COR-L47 (cell line): Measurements from ENCODE around the gene ACYP2.

Experiments used
- DNase-seq: peaks from one replicate; lab custom pipeline; 2025; lab: John Stamatoyannopoulos, UW

Gene ACYP2

DNA sequence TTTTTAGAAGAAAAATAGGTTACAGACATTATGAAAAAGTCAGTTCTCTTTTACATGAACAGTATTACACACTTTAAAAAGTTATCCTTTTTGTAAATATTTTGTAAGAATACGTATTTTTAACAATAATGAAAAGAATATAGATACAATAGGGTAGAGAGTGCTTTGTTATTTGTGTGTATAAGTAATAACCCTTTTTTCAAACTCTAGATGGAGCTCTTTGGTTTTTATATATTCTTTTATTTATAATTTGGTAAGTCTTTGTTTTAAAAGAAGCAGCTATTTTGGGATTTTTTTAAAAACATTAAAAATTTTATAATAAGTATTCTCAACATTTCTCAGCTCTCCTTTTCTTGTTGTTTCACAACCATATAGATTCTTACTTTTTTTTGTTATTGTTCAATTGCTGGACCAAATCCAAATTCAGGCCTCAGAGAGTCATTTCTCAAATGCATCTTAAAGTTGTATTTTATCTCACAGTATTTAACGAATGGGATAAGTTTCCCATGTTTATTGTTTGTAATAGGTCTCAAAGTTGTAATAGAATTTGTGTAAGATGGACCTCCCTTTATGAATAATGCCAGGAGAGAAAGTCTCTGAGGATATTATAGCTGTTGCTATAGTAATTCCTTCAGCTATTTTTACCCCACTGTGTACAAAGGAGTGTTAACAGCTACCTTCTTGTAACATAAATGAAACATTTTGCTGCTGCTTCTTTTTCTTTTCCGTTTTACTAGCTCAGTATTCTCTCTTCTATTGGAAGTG, 46.4 kb downstream of the ACYP2 start:
- no peak for DNase-seq

DNA sequence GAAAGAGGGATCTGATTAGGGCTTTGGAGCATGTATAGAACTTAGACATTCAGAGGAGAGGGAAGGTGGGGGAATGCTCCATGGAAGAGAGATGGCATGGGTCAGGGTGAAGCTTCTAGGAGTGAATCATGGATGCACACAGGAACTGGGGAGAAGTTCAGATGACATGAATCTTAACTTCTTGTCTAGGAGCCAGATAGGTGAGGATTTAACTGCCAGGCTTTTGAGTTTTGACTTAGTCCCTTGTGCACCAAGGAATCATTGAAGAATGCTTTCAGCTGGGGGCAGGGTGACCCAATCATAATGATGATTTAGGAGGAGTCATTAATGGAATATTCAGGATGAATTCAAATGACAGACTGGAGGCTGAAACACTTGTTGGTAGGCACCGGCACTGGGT, 48.7 kb downstream of the ACYP2 start:
- DNase-seq = no peak

DNA sequence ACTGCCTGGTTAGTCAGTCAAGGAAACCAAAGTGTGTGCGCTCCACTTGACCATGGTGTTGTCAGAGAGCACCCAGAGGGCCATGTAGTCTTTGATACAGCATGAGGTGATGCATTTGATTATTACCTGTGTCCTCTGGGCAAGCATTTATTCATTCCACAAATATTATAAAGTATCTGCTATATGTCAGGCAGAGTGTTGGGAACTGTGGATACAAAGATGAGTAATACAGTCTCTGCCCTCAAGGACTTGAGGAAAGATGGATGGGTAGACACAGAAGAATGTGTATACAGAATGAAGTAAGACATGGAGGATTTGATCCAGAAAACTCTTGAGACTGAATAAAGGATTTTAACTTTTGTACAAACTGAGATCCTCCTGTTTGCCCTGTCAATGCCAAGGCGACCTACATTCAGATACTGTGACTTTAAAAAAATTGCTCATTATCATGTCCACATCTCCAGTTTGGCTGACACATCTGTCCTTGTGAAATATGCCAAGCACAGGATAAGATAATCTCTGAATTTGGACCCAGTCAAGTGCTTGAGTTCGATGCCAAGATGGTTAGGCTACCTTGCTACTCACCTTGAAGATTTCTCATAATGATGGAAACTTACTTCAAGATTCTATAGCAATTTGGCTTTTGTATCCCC, 50.8 kb downstream of the ACYP2 start:
- DNase-seq = no peak

DNA sequence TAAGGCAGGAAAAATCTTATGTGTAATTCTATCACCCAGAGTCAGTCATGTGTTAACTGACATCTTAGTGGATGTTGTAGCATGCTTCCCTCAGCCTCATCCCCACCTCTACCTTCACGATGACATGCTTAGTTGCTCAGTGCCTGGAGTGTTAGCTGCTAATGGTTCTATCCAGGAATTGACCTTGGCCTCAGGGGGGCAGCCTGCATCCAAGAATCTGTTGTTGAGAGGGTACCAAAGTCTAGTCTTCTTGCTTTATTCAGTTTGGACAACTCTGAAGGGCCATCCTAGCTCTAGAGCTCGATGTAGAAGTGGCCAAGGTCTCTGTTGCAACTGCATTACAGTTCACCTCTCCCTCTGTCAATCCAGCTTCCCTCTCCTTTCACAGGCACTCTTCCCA, 61.2 kb downstream of the ACYP2 start:
- peak; percentile 44 for DNase-seq

DNA sequence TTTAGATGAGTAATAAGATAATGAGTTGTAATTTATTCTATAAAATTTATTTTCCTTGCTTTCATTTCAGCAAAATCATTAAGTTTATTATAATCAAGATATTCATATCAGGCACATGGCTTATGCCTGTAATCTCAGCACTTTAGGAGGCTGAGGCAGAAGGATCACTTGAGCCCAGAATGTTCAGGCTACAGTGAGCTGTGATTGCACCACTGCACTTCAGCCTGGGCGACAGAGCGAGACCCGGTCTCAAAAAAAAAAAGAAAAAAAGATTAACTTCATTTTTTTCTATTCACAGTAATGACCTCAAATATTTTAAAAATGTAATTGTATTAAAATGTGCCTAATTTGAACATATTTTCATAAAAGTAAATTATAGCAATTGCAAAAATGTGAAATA, 67.9 kb downstream of the ACYP2 start:
- no peak for DNase-seq

DNA sequence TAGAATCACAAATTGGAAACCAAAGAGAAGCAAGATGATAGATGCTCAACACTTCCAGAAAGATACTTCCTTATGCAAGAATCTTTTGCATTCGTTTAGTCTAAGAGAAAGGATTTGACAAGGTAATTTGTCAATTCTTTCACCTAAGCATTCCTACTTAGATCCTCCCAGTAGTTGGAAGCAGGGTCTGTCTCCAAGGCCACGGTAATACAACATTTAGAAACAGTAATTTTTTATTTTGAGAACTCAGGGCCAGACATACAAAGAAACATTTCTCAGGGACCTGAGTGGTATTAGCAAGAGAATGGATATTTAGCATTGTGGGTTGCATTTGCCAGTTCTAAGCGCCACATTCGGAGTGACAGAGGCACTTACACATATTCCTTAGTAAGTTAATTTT, 68.6 kb downstream of the ACYP2 start:
- DNase-seq = no peak

DNA sequence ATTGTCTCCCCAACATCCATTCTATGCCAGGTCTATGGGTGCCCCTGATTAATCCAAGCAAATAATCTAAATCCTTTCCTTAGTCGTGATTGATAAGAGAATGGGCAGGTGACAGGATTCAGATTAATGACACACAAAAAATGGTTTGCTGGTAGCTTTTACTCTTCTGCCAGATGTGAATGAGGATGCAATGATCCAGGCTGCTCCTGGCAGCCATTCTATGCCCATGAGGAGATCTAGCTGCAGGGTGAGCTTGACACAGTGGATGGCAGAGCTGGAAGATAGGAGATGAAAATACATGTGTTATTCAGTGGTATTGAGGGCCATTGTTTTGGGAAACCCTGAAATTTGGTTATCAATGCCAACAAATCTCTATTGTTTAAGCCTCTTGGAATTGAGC, 69.7 kb downstream of the ACYP2 start:
- DNase-seq = no peak

DNA sequence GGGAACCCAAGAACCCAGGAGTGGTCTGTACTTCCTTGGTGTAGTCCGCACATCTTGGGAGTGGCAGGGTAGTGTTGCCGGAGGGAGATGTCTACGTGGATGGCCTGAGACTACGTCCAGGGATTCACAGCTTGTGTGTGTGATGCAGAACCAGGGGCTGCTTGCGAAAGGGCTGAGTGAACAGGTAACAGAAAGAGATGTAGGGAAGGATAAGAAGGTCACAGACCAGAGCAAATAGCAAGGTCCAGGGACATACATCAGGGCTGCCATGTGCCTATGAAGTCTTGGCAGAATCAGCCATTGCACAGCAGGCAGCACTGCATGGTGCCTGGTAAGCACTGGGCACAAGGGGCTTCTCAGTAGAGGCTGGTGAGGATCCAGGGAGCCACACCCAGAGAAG, 71.9 kb downstream of the ACYP2 start:
- no peak for DNase-seq

DNA sequence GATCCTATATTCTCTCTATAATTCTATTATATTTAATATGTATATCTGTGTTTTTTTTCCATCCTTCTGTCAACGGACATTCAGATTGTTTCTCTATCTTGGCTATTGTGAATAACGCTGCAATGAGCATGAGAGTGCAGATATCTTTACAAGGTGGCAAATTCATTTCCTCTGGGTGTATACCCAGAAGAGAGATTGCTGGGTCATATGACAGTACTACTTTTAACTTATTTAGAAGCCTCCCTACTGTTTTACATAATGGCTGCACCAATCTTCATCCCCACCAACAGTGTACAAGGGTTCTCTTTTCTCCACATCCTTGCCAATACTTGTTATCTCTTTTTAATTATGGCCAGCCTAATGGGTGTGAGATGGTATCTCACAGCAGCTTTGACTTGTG, 74.1 kb downstream of the ACYP2 start:
- no peak for DNase-seq

DNA sequence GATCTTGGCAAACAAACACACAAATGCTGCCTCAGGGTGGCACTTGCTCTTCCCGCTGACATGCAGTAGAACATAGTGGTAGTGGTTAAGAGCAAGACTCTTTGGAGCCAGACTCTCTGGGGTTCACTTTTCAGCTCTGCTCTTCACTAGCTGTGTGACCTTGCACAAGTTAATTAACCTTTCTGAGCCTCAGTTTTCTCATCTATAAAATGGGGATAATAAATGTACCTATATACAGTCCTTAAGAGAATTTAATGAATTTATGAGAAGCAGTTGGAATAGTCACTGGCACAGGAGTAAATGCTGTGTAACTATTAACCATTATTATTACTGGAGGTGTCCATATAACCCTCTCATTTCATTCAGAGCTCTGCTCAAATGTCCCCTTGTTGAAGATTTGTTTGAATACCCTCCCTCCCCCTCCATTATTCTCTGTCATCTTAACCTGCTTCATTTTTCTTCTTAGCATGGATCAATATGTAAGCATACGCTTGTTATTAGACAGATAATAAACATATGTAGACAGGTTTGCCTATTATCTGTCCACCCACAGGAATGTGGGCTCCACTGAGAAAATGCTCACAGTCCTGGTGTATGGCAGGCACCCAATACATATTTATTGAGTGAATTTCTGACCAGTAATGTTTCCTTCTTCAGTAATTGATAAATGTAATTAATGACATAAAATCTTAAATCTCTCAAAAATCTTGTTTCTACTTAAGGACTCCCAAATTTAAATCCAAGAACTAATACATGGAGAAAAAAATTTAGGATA, 76.1 kb downstream of the ACYP2 start:
- DNase-seq = no peak

DNA sequence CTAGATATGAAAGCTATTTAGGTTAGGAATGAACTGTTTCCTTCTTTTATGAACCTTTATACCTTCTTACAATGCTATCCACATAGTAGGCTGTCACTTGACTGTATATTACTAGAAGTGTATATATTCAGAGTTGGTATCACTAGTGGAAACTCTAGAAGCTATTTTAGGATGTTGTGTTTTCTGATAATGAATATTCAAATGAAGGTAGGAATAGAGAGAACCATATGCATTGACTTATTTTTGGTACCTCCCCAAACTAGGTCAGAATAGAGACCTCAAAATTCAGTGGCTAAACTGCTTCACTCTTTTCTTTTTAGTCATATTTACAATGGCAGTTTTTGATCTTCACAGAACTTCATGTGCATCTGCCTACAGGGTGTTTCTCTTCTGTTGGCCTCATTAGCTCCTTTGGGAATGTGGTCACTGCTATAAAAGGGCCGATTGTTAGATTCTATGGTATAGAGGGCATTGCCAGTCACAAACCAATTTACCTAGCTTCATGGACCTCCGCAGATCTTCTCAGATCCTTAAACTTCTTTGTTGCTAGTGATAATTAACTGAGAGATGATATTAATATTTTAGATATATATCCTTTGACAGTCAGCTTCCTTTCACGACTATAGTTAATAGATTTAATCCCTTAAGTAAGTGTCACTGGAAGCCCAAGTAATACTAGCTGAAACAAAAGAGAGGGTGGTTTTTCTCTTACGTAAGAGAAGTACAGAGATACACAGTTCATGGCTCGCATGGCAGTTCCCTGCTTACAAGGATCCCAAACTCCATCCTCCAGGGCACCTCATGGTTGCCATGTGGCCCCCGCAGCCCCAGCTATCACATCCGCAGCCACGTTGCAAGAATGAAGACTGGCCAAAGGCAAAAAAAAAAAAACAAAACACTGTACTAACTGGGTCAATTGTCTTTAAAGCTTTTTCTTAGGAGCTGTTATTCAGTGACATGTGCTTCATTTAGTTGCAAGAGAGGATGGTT, 79.6 kb downstream of the ACYP2 start:
- no peak for DNase-seq

DNA sequence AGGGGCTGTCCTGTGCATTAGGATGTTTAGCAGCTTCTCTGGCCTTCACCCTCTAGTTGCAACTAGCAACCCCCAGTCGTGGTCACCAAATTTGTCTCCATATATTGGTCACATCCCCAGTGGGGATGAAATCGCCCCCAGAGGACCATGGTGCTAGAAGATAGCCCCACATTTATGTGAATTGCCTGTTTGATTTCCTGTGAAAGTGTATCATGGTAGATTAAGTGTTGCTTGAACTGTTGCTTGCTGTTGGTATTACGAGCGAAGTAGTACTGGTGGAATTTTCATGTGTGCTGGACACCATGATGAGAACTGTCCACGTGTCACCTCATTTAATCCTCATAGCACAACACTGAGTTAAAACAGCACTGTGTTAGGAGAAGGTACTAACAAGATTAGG, 81.2 kb downstream of the ACYP2 start:
- no peak for DNase-seq

DNA sequence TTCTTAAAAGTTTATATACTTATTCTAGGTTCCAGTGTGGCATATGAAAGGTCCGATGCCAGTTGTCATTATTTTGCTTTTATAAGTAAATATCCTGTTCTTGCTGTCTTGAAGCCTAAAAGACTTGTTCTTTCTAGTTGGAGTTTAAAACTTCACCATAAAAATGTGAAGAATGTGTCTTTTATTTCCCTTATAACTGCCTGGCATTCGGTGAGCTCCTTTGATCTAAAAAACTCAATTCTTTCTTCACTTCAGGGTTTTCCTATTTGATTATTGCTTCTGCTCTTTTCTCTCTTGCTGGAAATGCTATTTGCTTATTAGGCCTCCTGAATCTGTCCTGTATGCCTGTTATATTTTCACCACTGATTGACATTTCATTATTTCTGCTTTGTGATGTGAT, 89.1 kb downstream of the ACYP2 start:
- DNase-seq = no peak

DNA sequence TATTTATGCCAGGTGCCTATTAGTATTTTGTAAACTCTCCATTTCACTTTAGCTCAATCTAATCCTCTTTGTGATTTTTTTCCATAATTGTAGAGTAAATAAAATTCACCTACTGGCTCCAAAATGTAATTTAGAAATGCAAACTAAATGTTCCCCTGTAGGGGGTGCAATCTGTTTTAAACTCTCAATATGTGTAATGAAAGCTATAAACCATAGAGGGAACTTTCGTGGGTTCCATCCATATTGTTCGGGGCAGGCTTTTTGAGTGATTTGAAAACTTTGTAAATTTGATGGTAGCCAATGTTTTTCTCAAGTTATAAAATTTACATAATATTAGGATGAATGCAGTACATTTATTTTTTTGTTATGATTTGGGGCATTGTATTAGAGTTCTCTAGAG, 91.2 kb downstream of the ACYP2 start:
- peak; percentile 76 for DNase-seq

DNA sequence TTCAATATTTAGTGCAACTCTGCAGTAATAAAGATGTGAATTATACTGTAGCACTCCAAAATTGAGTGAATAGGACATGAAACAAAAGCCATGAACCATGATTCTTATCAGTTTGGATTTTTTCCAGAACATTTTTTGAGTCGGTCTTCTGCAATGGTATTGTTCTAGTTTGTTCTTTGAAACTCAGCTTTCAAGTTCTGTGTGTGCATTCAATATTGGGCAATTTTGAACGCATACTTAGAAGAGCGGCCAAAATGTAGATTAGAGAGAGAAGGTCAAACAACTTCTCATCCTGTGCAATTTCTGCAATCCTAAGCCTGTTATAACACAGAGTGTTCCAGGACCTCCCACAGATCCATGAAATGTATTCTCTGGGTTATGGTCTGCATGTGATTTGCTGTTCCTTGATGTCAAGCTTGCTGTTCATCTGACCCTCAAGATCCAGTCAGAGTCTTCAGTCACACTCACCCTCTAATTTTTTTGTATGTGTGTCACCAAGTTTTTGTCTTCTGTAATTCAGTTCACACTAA, 92.3 kb downstream of the ACYP2 start:
- no peak for DNase-seq

DNA sequence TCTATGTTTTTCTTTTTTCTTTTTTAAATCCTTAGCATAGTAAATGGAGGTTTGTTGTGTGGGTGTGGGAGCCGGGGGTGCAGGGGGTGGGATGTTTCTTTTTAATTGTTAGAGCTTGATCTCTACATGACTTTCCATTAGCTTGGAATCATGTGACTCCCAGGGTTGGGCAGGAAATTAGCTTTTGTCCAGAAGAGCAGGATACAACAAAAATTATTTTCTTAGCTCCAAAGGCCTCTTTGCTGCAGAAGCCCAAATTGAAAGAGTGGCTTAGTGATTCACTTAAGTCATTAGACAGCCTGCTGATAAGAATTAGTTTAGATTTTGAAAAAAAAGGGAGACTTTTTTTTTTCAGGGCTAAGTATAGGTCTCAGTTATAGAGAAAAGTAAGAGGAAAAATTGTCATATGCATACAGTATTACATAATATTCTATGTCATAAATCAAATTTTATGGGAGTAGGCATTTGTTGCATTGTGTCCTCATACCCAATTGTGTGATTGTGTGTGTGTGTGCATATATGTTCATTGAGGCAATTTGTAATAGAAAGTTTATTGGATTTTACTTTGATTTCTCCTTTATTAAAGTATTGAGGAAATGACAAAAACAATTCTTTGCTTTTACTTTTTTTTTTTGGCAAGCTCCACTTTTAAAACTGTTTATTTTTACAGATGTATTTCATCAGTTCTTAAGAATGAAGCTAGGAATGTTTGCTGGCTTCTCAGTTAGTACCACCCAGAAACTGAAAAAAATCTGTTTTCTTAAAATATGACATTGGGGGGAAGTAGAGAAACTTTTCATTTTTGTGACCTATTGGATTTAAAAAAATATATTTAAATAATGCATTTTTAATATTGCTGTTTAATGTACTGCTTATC, 93.2 kb downstream of the ACYP2 start:
- DNase-seq = no peak

DNA sequence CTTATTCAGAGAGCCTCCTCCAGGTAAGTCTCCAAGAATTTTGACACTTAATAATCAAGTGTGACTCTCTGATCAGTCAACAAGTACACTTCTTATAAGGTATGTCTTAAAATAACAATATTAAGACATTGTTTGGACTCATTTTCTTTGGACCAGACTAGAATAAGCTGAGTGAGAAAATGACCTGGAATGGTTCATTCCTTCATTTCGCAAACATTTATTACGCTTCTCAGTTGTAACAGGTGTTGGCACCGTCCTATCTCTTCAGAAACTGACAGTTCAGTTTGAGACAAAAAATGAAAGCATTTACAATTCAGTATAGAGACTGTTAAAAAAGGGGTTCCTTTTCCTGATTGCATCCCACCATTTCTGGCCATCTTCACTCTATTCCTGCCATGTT, 94.0 kb downstream of the ACYP2 start:
- no peak for DNase-seq

DNA sequence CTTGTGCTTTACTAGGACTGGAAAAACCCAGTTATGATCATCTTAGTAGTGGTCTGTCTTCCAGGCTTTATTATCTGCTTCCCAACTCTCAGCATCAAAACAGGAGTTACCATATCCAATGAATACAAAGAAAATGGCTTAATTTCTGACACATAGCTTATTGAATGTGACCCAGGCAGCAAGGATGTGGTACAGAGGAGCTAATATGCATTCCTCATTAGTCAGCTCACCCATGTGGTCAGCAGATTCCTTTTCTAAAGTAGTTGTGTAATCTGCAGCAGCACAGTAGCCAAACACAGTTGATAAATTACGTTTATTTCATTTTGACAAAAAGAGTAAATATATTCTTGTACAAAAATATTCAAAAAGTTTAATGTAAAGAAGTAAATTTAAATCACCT, 97.0 kb downstream of the ACYP2 start:
- DNase-seq = no peak

DNA sequence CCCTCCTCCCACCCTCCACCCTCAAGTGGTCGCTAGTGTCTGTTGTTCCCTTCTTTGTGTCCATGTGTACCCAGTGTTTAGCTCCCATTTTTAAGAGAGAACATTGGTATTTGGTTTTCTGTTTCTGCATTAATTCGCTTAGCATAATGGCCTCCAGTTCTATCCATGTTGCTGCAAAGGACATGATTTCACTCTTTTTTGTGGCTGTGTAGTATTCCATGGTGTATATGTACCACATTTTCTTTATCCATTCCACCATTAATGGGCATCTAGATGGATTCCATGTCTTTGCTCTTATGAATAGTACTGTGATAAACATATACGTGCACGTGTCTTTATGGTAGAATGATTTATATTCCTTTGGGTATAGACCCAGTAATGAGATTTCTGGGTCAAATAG, 97.7 kb downstream of the ACYP2 start:
- no peak for DNase-seq

DNA sequence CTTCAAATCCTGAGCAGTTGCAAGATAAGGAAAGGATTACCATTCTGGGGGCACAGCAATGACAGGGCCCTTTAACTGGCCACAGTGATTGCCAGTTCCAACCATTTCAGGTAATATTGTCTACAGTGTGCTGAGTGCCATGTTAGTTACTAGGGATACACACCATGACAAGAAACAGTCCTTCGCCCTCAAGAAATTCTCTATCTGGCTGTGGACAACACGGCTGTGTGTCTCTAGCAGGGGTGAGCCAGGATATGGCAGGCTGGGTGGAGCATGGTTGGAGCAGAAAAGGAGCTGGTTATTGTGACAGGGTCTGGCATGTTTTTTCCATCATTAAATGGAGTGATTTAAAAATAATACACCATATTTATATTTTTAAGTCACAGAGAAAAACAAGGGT, 109.6 kb downstream of the ACYP2 start:
- DNase-seq = no peak

DNA sequence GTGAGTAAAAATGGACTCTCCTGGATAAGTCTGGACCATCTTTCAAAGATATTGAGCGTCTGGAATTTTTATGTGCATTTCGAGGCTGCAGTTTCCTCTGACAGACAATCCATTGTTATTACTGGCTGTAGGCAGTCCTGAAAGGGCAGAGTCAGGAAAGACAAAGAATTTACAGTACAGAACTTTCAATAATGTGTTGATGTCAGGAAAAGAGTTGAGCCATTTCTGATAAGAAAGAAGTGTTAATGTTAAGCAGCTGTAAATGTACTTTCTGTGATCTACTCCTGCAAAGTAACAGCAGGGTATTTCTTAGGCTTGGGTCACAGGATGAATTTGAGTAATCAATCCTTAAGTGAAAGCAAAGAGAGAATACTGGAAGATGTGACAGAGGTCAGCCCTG, 110.8 kb downstream of the ACYP2 start:
- DNase-seq = no peak
